Suprapubic skin (tissue), 4 donors: ENCODE results near the gene IL17RC.

ENCODE experiments used
- CTCF ChIP-seq, 2 donors: fragments of 200-600 bp in 1 of 2; fragments of 450-650 bp in 1 of 2; sonication (generic) in 1 of 2; IDR thresholded peaks; one replicate each; pipeline ENCODE4 v1.5.1; 2016 to 2019; ENCODE audit warnings: antibody characterized with exemption in 2 of 2, mild to moderate bottlenecking in 1 of 2, moderate library complexity in 1 of 2
- EP300 ChIP-seq: sonication (generic); formaldehyde crosslinking; IDR thresholded peaks from one replicate; pipeline ENCODE4 v1.6.1; 2017; ENCODE audit warnings: antibody characterized with exemption
- POLR2A ChIP-seq, 2 donors: fragments of 450-650 bp; IDR thresholded peaks; one replicate each; pipeline ENCODE4 v1.6.1; 2017; ENCODE audit warnings: antibody characterized with exemption in 2 of 2, mild to moderate bottlenecking in 2 of 2, moderate library complexity in 2 of 2
- POLR2AphosphoS5 ChIP-seq, 3 donors: sonication (generic); formaldehyde crosslinking; IDR thresholded peaks; one replicate each; pipeline ENCODE4 v1.6.1; 2017; ENCODE audit warnings: antibody characterized with exemption in 3 of 3

- TF ChIP-seq POLR2A (IDR thresholded peaks at IDR 0.05) (no peak), EP300 (no peak), CTCF (IDR thresholded peaks at IDR 0.05) (no peak), POLR2AphosphoS5 (IDR thresholded peaks at IDR 0.05) (no peak)
Observed at GRCh38 chr3:9893739-9894138, 23.2 kb upstream of the IL17RC start.
